ENCODE data around the gene ZNF578.
"Not testable (repeated sequence)": the region's sequence is repeated elsewhere in the genome, so short reads cannot be mapped to it uniquely, and the experiment has no call there.

Gene ZNF578

GRCh38 chr19:52532480-52532879 is 79.1 kb downstream of the ZNF578 start:
- no peak overlapping the region for H3K4me3 Mint-ChIP-seq
- peaks cover 47% of the 10 kb centered on the region for H3K36me3 Mint-ChIP-seq (ENCODE audit: low read depth)
- H3K27me3 Mint-ChIP-seq: no peaks in the 10 kb centered on the region
- ATAC-seq (no peak), DNase-seq (no peak)
- no peak overlapping the region for H3K27ac Mint-ChIP-seq
- H3K4me1 Mint-ChIP-seq: peaks cover 33% of the 10 kb centered on the region
- peaks cover 8% of the 10 kb centered on the region for H3K9me3 Mint-ChIP-seq

- no peak overlapping the region for H3K27ac Mint-ChIP-seq
- no peak overlapping the region for H3K4me3 Mint-ChIP-seq
- peaks cover 47% of the 10 kb centered on the region for H3K36me3 Mint-ChIP-seq (ENCODE audit: low read depth)
- H3K4me1 Mint-ChIP-seq: peaks cover 27% of the 10 kb centered on the region
- no peak for DNase-seq
- H3K9me3 Mint-ChIP-seq: peaks cover 13% of the 10 kb centered on the region
- ATAC-seq: no peak
- H3K27me3 Mint-ChIP-seq: no peaks in the 10 kb centered on the region
Observed at GRCh38 chr19:52533901-52534300, 80.5 kb downstream of the ZNF578 start.

GRCh38 chr19:52535385-52535770 is 82.0 kb downstream of the ZNF578 start:
- ATAC-seq, H3K27me3 Mint-ChIP-seq: not testable (repeated sequence)
- Mint-ChIP-seq H3K36me3 (ENCODE audit: low read depth) (peaks cover 53% of the 10 kb centered on the region), H3K27ac (peak overlapping the region; percentile 90), H3K4me3 (peak overlapping the region; percentile 85), H3K4me1 (peaks cover 26% of the 10 kb centered on the region), H3K9me3 (peaks cover 14% of the 10 kb centered on the region)
- DNase-seq: peak; percentile 22

GRCh38 chr19:52535771-52536447 is 82.6 kb downstream of the ZNF578 start:
- H3K9me3 Mint-ChIP-seq: peaks cover 14% of the 10 kb centered on the region
- ATAC-seq (peak; percentile 95), DNase-seq (peak; percentile 93)
- peaks cover 28% of the 10 kb centered on the region for H3K4me1 Mint-ChIP-seq
- no peaks in the 10 kb centered on the region for H3K27me3 Mint-ChIP-seq
- peaks cover 53% of the 10 kb centered on the region for H3K36me3 Mint-ChIP-seq (ENCODE audit: low read depth)
- H3K4me3 Mint-ChIP-seq: peak overlapping the region; percentile 85
- H3K27ac Mint-ChIP-seq: peak overlapping the region; percentile 90

- Mint-ChIP-seq H3K4me1 (peaks cover 30% of the 10 kb centered on the region), H3K27me3 (no peaks in the 10 kb centered on the region)
Observed at GRCh38 chr19:52536448-52536800, 83.1 kb downstream of the ZNF578 start.

GRCh38 chr19:52538815-52539214 is 85.5 kb downstream of the ZNF578 start:
- not testable (repeated sequence) for H3K4me3 Mint-ChIP-seq, H3K27me3 Mint-ChIP-seq, H3K27ac Mint-ChIP-seq, DNase-seq, ATAC-seq
- H3K4me1 Mint-ChIP-seq: peaks cover 49% of the 10 kb centered on the region
- H3K9me3 Mint-ChIP-seq: peaks cover 26% of the 10 kb centered on the region
- peaks cover 60% of the 10 kb centered on the region for H3K36me3 Mint-ChIP-seq (ENCODE audit: low read depth)

More at GRCh38 chr19:52536448-52536800, 83.1 kb downstream of the ZNF578 start:
- peak overlapping the region; percentile 85 for H3K4me3 Mint-ChIP-seq
- H3K27ac Mint-ChIP-seq: peak overlapping the region; percentile 90
- H3K36me3 Mint-ChIP-seq (ENCODE audit: low read depth): peaks cover 55% of the 10 kb centered on the region
- DNase-seq (peak; percentile 54), ATAC-seq (peak; percentile 53)
- H3K9me3 Mint-ChIP-seq: peaks cover 14% of the 10 kb centered on the region

- not testable (repeated sequence) for H3K4me3 Mint-ChIP-seq
Observed at GRCh38 chr19:52541176-52541575, 87.8 kb downstream of the ZNF578 start.

GRCh38 chr19:52541608-52542007 is 88.3 kb downstream of the ZNF578 start:
- no peak overlapping the region for H3K27ac Mint-ChIP-seq
- peaks cover 75% of the 10 kb centered on the region for H3K36me3 Mint-ChIP-seq (ENCODE audit: low read depth)
- ATAC-seq: no peak
- H3K4me1 Mint-ChIP-seq: peaks cover 37% of the 10 kb centered on the region
- DNase-seq: no peak
- no peak overlapping the region for H3K4me3 Mint-ChIP-seq
- no peaks in the 10 kb centered on the region for H3K27me3 Mint-ChIP-seq
- peaks cover 29% of the 10 kb centered on the region for H3K9me3 Mint-ChIP-seq

More at GRCh38 chr19:52541176-52541575, 87.8 kb downstream of the ZNF578 start:
- Mint-ChIP-seq H3K9me3 (peaks cover 31% of the 10 kb centered on the region), H3K36me3 (ENCODE audit: low read depth) (peaks cover 71% of the 10 kb centered on the region), H3K4me1 (peaks cover 42% of the 10 kb centered on the region)
- DNase-seq, ATAC-seq, H3K27me3 Mint-ChIP-seq, H3K27ac Mint-ChIP-seq: not testable (repeated sequence)

- not testable (repeated sequence) for DNase-seq, ATAC-seq, H3K27me3 Mint-ChIP-seq
- H3K9me3 Mint-ChIP-seq: peaks cover 27% of the 10 kb centered on the region
- peaks cover 80% of the 10 kb centered on the region for H3K36me3 Mint-ChIP-seq (ENCODE audit: low read depth)
- peaks cover 29% of the 10 kb centered on the region for H3K4me1 Mint-ChIP-seq
- peak overlapping the region; percentile 77 for H3K27ac Mint-ChIP-seq
- peak overlapping the region; percentile 35 for H3K4me3 Mint-ChIP-seq
Observed at GRCh38 chr19:52542541-52542940, 89.2 kb downstream of the ZNF578 start.

GRCh38 chr19:52542984-52543664 is 89.8 kb downstream of the ZNF578 start:
- peak; percentile 91 for ATAC-seq
- peak; percentile 28 for DNase-seq
- H3K4me1 Mint-ChIP-seq: peaks cover 27% of the 10 kb centered on the region
- H3K4me3 Mint-ChIP-seq: peak overlapping the region; percentile 35
- peaks cover 27% of the 10 kb centered on the region for H3K9me3 Mint-ChIP-seq
- H3K36me3 Mint-ChIP-seq (ENCODE audit: low read depth): peaks cover 86% of the 10 kb centered on the region
- H3K27ac Mint-ChIP-seq: peak overlapping the region; percentile 77
- no peaks in the 10 kb centered on the region for H3K27me3 Mint-ChIP-seq

- H3K27ac Mint-ChIP-seq: no peak overlapping the region
- H3K4me1 Mint-ChIP-seq: no peaks in the 10 kb centered on the region
- H3K36me3 Mint-ChIP-seq (ENCODE audit: low read depth): peaks cover 95% of the 10 kb centered on the region
- ATAC-seq: no peak
- DNase-seq: no peak
- no peaks in the 10 kb centered on the region for H3K27me3 Mint-ChIP-seq
- H3K4me3 Mint-ChIP-seq: no peak overlapping the region
- peaks cover 57% of the 10 kb centered on the region for H3K9me3 Mint-ChIP-seq
Observed at GRCh38 chr19:52554216-52554971, 101.0 kb downstream of the ZNF578 start.

GRCh38 chr19:52557231-52557995 is 104.1 kb downstream of the ZNF578 start:
- Mint-ChIP-seq H3K27me3 (no peaks in the 10 kb centered on the region), H3K4me3 (no peak overlapping the region), H3K36me3 (ENCODE audit: low read depth) (peaks cover 94% of the 10 kb centered on the region), H3K4me1 (no peaks in the 10 kb centered on the region), H3K27ac (no peak overlapping the region), H3K9me3 (peaks cover 63% of the 10 kb centered on the region)
- DNase-seq (no peak), ATAC-seq (no peak)

- H3K27ac Mint-ChIP-seq, H3K4me3 Mint-ChIP-seq, DNase-seq, H3K27me3 Mint-ChIP-seq, ATAC-seq, H3K4me1 Mint-ChIP-seq: not testable (repeated sequence)
- peaks cover 94% of the 10 kb centered on the region for H3K36me3 Mint-ChIP-seq (ENCODE audit: low read depth)
- peaks cover 58% of the 10 kb centered on the region for H3K9me3 Mint-ChIP-seq
Observed at GRCh38 chr19:52558732-52559445, 105.5 kb downstream of the ZNF578 start.

Data from activated naive CD8-positive, alpha-beta T cell treated with anti-CD3 and anti-CD28 coated beads, Interleukin-2, amount 50 U/mL, for 24 hours (primary cell).